CD4-positive, CD25-positive, alpha-beta regulatory T cell (primary cell): ENCODE data around the gene EGFLAM. TPM values are rescaled to one million over a fixed set of nuclear protein-coding genes. Genes with fewer than 3 reads are reported as not detected.

Source experiments
- ATAC-seq, 2 donors: fragments of 150-1000 bp; cut with Tn5 transposase; one replicate each; pipeline ENCODE4 v1.10.0; 2021; ENCODE audit warnings: low read depth in 2 of 2, moderate number of reproducible peaks in 2 of 2, moderate library complexity in 1 of 2
- DNase-seq, 3 donors: peaks; one replicate each; pipeline versions ENCODE4 v3.0.0 to v3.0.0-alpha.2; 2012 to 2022; ENCODE audit warnings: mixed read lengths in 1 of 3
- H3K27ac ChIP-seq: one replicate; pipeline ENCODE4 v1.7.0; 2013; ENCODE audit warnings: mild to moderate bottlenecking, low read length; ENCODE audit not compliant: insufficient read depth, poor library complexity, severe bottlenecking
- H3K27me3 ChIP-seq: one replicate; pipeline ENCODE4 v1.7.0; 2013; ENCODE audit warnings: low read length; ENCODE audit not compliant: control insufficient read depth, insufficient read depth
- H3K36me3 ChIP-seq: one replicate; pipeline ENCODE4 v1.7.0; 2013; ENCODE audit warnings: mild to moderate bottlenecking, low read length, moderate library complexity; ENCODE audit not compliant: control insufficient read depth, insufficient read depth
- H3K4me1 ChIP-seq: 2 replicates; pipeline ENCODE4 v1.7.0; 2013; ENCODE audit warnings: mild to moderate bottlenecking, low read length; ENCODE audit not compliant: insufficient read depth, control insufficient read depth, poor library complexity, severe bottlenecking
- H3K4me3 ChIP-seq: one replicate; pipeline ENCODE4 v1.7.0; 2013; ENCODE audit warnings: low read depth, mild to moderate bottlenecking, low read length, moderate library complexity
- H3K9me3 ChIP-seq, 2 experiments: 1 replicate in 1 of 2; 2 replicates in 1 of 2; pipeline ENCODE4 v1.7.0; 2013; ENCODE audit warnings: low read length in 2 of 2, mild to moderate bottlenecking in 1 of 2, moderate library complexity in 1 of 2; ENCODE audit not compliant: control insufficient read depth in 2 of 2
- H3K27ac Mint-ChIP-seq, 3 donors: one replicate each; pipeline ENCODE4 v1.8.0; 2020 to 2022; ENCODE audit warnings: mild to moderate bottlenecking in 3 of 3, mixed read lengths in 3 of 3, moderate library complexity in 2 of 3
- H3K27me3 Mint-ChIP-seq: one replicate; pipeline ENCODE4 v1.8.0; 2022; ENCODE audit warnings: mild to moderate bottlenecking, mixed read lengths
- H3K36me3 Mint-ChIP-seq: one replicate; pipeline ENCODE4 v1.8.0; 2020; ENCODE audit warnings: mixed read lengths
- H3K4me1 Mint-ChIP-seq, 4 donors: one replicate each; pipeline ENCODE4 v1.8.0; 2020 to 2022; ENCODE audit warnings: mixed read lengths in 4 of 4, mild to moderate bottlenecking in 1 of 4
- H3K4me3 Mint-ChIP-seq, 4 donors: one replicate each; pipeline ENCODE4 v1.8.0; 2020 to 2022; ENCODE audit warnings: mild to moderate bottlenecking in 4 of 4, mixed read lengths in 4 of 4, moderate library complexity in 3 of 4
- H3K9me3 Mint-ChIP-seq, 7 donors: one replicate each; pipeline ENCODE4 v1.8.0; 2020 to 2022; ENCODE audit warnings: mixed read lengths in 7 of 7, mild to moderate bottlenecking in 3 of 7, moderate library complexity in 2 of 7
- polyA plus RNA-seq, 4 donors: library from polyadenylated mRNA; unstranded; fragments of 300-500 nt; fragmentation: Illumina TruSeq; gene quantifications; one replicate each; pipeline ENCODE4 v1.2.3, GENCODE V29; 2021
- total RNA-seq: library from RNA; stranded (reverse); gene quantifications from one replicate; pipeline ENCODE4 v1.2.3, GENCODE V29; 2022

The EGFLAM gene
- total and polyA plus RNA-seq, 5 donors from 2014 or later: not detected

DNA sequence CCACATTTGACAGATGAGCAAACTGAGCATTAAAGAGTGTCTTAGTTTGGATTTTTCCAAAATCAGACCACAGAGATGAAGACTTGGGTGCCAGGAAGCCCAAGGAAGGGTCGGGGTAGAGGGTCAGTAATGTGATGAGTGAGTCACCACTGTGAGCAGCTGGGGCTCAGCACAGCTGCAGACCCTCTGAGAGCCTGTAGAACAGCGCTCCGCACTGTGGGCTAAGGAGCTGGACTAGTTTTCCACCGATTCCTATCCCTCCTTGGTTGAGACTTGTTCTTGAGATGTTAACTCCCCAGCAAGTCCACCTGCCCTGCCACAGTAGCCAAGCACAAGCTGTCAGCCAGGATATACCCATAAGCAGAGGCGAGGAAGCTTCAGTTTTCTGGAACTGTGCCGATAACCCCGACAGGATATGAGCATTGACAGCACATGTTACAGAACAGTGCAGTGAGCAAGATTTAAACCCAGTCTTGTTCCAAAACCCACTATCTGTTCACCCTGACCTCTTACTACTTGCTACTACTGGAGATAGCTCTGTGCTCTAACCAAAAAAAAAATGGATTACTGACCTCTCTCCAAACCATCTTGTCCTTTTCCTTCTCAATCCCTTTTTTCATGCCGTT is 31.8 kb downstream of the EGFLAM start:
- ATAC-seq: no peak

DNA sequence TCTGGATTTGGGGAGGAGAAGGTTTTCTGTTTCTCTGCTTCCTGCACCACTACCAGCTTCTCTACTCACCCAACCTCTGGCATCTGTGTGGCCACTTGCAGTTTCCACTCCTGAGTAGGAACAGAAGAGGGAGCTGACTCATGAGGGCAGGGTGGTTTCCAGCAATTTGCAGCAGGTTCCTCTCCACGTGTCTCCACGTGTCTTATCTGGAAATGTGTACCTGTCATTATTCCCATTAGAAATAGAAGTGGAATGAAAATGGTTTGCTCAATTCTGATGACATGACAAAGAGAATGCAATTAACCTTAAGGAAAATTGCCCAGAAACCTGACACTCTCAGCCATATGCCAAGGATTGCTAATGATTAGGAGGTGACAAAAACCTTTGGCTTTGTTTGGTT is 33.0 kb downstream of the EGFLAM start:
- H3K4me1 Mint-ChIP-seq: no peaks in the 10 kb centered on the region
- no peaks in the 10 kb centered on the region for H3K36me3 Mint-ChIP-seq
- H3K4me3 Mint-ChIP-seq: no peak overlapping the region
- H3K4me1 ChIP-seq: no peaks in the 10 kb centered on the region
- H3K9me3 Mint-ChIP-seq: peaks cover 0 to 3% (median 0%) of the 10 kb centered on the region in 7 donors
- ATAC-seq: no peak
- no peak overlapping the region for H3K27ac Mint-ChIP-seq
- no peak for DNase-seq
- no peak overlapping the region for H3K27ac ChIP-seq
- no peaks in the 10 kb centered on the region for H3K27me3 ChIP-seq
- no peaks in the 10 kb centered on the region for H3K27me3 Mint-ChIP-seq
- no peaks in the 10 kb centered on the region for H3K9me3 ChIP-seq
- no peaks in the 10 kb centered on the region for H3K36me3 ChIP-seq
- no peak overlapping the region for H3K4me3 ChIP-seq

More for the DNA sequence above, 31.8 kb downstream of the EGFLAM start:
- H3K27me3 Mint-ChIP-seq: no peaks in the 10 kb centered on the region
- no peak overlapping the region for H3K4me3 Mint-ChIP-seq
- Histone ChIP-seq H3K9me3 (no peaks in the 10 kb centered on the region), H3K4me3 (no peak overlapping the region), H3K27me3 (no peaks in the 10 kb centered on the region), H3K4me1 (no peaks in the 10 kb centered on the region), H3K36me3 (no peaks in the 10 kb centered on the region), H3K27ac (no peak overlapping the region)
- H3K9me3 Mint-ChIP-seq: no peaks in the 10 kb centered on the region
- no peak overlapping the region for H3K27ac Mint-ChIP-seq
- DNase-seq: no peak
- H3K4me1 Mint-ChIP-seq: no peaks in the 10 kb centered on the region
- no peaks in the 10 kb centered on the region for H3K36me3 Mint-ChIP-seq

GRCh38 chr5:38292228-38292627 is 33.9 kb downstream of the EGFLAM start:
- Histone ChIP-seq H3K27me3 (no peaks in the 10 kb centered on the region), H3K4me1 (no peaks in the 10 kb centered on the region), H3K4me3 (no peak overlapping the region), H3K36me3 (no peaks in the 10 kb centered on the region), H3K27ac (no peak overlapping the region), H3K9me3 (no peaks in the 10 kb centered on the region)
- peaks cover 0 to 3% (median 0%) of the 10 kb centered on the region in 7 donors for H3K9me3 Mint-ChIP-seq
- no peaks in the 10 kb centered on the region for H3K4me1 Mint-ChIP-seq
- no peak overlapping the region for H3K4me3 Mint-ChIP-seq
- no peak for ATAC-seq
- peaks cover 5% of the 10 kb centered on the region for H3K27me3 Mint-ChIP-seq
- no peaks in the 10 kb centered on the region for H3K36me3 Mint-ChIP-seq
- no peak overlapping the region for H3K27ac Mint-ChIP-seq
- DNase-seq: no peak

DNA sequence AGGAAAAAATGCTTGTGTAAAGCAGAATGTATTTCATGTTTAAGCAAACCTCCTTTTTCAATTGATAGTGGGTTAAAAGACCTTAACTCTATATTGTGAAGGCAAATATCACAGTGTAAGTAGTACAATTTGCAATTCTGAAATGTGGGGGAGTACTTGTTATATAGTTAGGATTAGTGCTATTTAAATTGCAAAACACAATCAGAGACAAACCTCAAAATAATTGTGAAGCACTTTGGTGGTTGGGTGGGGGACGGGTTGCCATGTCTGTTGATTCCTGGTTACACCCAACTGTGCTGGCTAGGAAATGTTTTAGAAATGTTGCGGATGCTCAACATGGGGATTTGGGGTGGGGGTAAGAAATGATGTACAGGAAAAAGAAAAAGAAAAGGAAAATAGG is 37.4 kb downstream of the EGFLAM start:
- H3K27ac ChIP-seq: no peak overlapping the region
- no peak overlapping the region for H3K4me3 ChIP-seq
- no peaks in the 10 kb centered on the region for H3K36me3 ChIP-seq
- no peaks in the 10 kb centered on the region for H3K9me3 ChIP-seq
- Mint-ChIP-seq H3K27ac (no peak overlapping the region), H3K4me3 (no peak overlapping the region), H3K27me3 (peaks cover 5% of the 10 kb centered on the region), H3K4me1 (no peaks in the 10 kb centered on the region), H3K36me3 (no peaks in the 10 kb centered on the region), H3K9me3 (peaks cover 0 to 4% (median 2%) of the 10 kb centered on the region in 7 donors)
- H3K27me3 ChIP-seq: no peaks in the 10 kb centered on the region
- ATAC-seq (no peak), DNase-seq (no peak)
- no peaks in the 10 kb centered on the region for H3K4me1 ChIP-seq

DNA sequence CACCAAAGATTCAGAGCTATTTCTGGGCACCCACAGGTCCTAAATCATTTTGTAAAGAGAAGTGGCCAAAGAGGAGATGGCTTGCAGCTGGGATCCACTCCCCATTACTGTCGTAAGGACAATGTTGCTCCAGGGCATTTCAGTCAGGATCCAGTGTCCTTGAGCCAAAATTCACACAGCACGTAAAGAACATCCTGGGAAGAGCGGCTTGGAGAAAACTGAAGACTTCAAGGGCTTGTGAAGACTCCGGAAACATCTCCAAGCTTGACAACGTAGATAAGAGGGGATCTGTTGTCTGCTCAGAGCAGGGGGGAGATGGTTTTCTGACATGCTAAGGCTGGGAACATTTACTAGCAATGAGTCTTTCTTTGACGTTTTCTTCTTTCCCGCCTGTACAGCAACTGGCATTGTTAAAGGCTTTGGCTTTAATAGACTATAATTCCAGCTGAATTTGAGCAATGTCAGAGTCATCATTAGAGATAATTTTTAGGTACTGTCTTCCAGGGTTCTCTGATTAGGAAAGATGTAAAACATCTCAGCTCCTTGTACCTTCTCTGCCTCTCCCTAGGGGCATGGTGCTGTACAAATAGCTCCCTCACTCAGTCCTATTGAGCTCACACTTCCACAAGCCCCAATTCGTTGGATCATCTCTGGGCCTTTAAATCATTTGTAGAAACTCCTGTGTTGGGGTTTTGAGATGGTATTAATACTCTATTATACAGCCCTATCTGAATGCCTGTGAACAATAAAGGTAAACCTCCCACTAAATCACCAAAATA is 39.7 kb downstream of the EGFLAM start:
- Mint-ChIP-seq H3K4me3 (no peak overlapping the region), H3K9me3 (peaks cover 0 to 11% (median 4%) of the 10 kb centered on the region in 7 donors), H3K27me3 (peaks cover 5% of the 10 kb centered on the region), H3K27ac (no peak overlapping the region), H3K4me1 (no peaks in the 10 kb centered on the region), H3K36me3 (no peaks in the 10 kb centered on the region)
- no peak for DNase-seq
- no peaks in the 10 kb centered on the region for H3K36me3 ChIP-seq
- H3K4me3 ChIP-seq: no peak overlapping the region
- ATAC-seq: no peak
- H3K9me3 ChIP-seq: no peaks in the 10 kb centered on the region
- no peaks in the 10 kb centered on the region for H3K4me1 ChIP-seq
- no peak overlapping the region for H3K27ac ChIP-seq
- no peaks in the 10 kb centered on the region for H3K27me3 ChIP-seq

GRCh38 chr5:38299585-38299984 is 41.2 kb downstream of the EGFLAM start:
- Histone ChIP-seq H3K9me3 (peaks cover 0 to 1% of the 10 kb centered on the region in 2 experiments), H3K4me1 (no peaks in the 10 kb centered on the region), H3K27me3 (no peaks in the 10 kb centered on the region), H3K4me3 (no peak overlapping the region), H3K27ac (no peak overlapping the region), H3K36me3 (no peaks in the 10 kb centered on the region)
- Mint-ChIP-seq H3K27me3 (peaks cover 5% of the 10 kb centered on the region), H3K27ac (no peak overlapping the region), H3K9me3 (peaks cover 2 to 20% (median 4%) of the 10 kb centered on the region in 7 donors), H3K36me3 (no peaks in the 10 kb centered on the region), H3K4me3 (no peak overlapping the region), H3K4me1 (no peaks in the 10 kb centered on the region)
- DNase-seq: no peak
- ATAC-seq: no peak

GRCh38 chr5:38305148-38305547 is 46.8 kb downstream of the EGFLAM start:
- peak overlapping the region in 1 of 4 donors; percentile 33 for H3K4me3 Mint-ChIP-seq
- DNase-seq (no peak), ATAC-seq (no peak)
- no peaks in the 10 kb centered on the region for H3K4me1 Mint-ChIP-seq
- no peaks in the 10 kb centered on the region for H3K36me3 ChIP-seq
- H3K27ac Mint-ChIP-seq: no peak overlapping the region
- no peak overlapping the region for H3K4me3 ChIP-seq
- no peak overlapping the region for H3K27ac ChIP-seq
- peaks cover 0 to 7% of the 10 kb centered on the region in 2 experiments for H3K9me3 ChIP-seq
- H3K36me3 Mint-ChIP-seq: no peaks in the 10 kb centered on the region
- peaks cover 2 to 36% (median 6%) of the 10 kb centered on the region in 7 donors for H3K9me3 Mint-ChIP-seq
- H3K27me3 ChIP-seq: no peaks in the 10 kb centered on the region
- no peaks in the 10 kb centered on the region for H3K27me3 Mint-ChIP-seq
- H3K4me1 ChIP-seq: no peaks in the 10 kb centered on the region

- no peak overlapping the region for H3K4me3 Mint-ChIP-seq
Measured at GRCh38 chr5:38307845-38308244, 49.5 kb downstream of the EGFLAM start.

More at GRCh38 chr5:38307845-38308244, 49.5 kb downstream of the EGFLAM start:
- peaks cover 0 to 7% of the 10 kb centered on the region in 2 experiments for H3K9me3 ChIP-seq
- H3K9me3 Mint-ChIP-seq: peaks cover 0 to 27% (median 3%) of the 10 kb centered on the region in 7 donors
- DNase-seq (no peak), ATAC-seq (no peak)
- H3K4me3 ChIP-seq: no peak overlapping the region
- H3K27ac ChIP-seq: no peak overlapping the region
- H3K36me3 ChIP-seq: no peaks in the 10 kb centered on the region
- H3K27ac Mint-ChIP-seq: no peak overlapping the region
- no peaks in the 10 kb centered on the region for H3K27me3 ChIP-seq
- no peaks in the 10 kb centered on the region for H3K4me1 Mint-ChIP-seq
- H3K36me3 Mint-ChIP-seq: no peaks in the 10 kb centered on the region
- H3K4me1 ChIP-seq: no peaks in the 10 kb centered on the region
- H3K27me3 Mint-ChIP-seq: peaks cover 6% of the 10 kb centered on the region
